Activated CD4-positive, alpha-beta memory T cell treated with anti-CD3 and anti-CD28 coated beads for 36 hours (primary cell): ENCODE data around the gene RALGPS1. TPM values are rescaled to one million over a fixed set of nuclear protein-coding genes. Genes with fewer than 3 reads are reported as not detected.

Source experiments
- CTCF ChIA-PET: fragments of 350-600 bp; sonication (Branson Sonifier 250); formaldehyde crosslinking; loops from one replicate; lab custom pipeline; 2021; ENCODE audit warnings: antibody characterized with exemption, inconsistent platforms; lab: Charles Lee
- POLR2A ChIA-PET: fragments of 350-600 bp; sonication (Branson Sonifier 250); formaldehyde crosslinking; loops from one replicate; lab custom pipeline; 2021; ENCODE audit warnings: antibody characterized with exemption; lab: Charles Lee
- DNase-seq: peaks from one replicate; pipeline ENCODE4 v3.0.0-alpha.2; 2020
- H3K27ac Mint-ChIP-seq: one replicate; pipeline ENCODE4 v1.8.0; 2021; ENCODE audit warnings: mixed read lengths
- H3K27me3 Mint-ChIP-seq: one replicate; pipeline ENCODE4 v1.8.0; 2021; ENCODE audit warnings: mixed read lengths
- H3K36me3 Mint-ChIP-seq: one replicate; pipeline ENCODE4 v1.8.0; 2021; ENCODE audit warnings: mixed read lengths
- H3K4me1 Mint-ChIP-seq: one replicate; pipeline ENCODE4 v1.8.0; 2021; ENCODE audit warnings: low read depth, mixed read lengths
- H3K4me3 Mint-ChIP-seq: one replicate; pipeline ENCODE4 v1.8.0; 2021; ENCODE audit warnings: mild to moderate bottlenecking, mixed read lengths
- H3K9me3 Mint-ChIP-seq: one replicate; pipeline ENCODE4 v1.8.0; 2021; ENCODE audit warnings: mixed read lengths
- intact Hi-C: fragments of 100-400 bp; cut with micrococcal nuclease; formaldehyde crosslinking; loops from one replicate; pipeline ENCODE4 v1.15.1; 2023
- total RNA-seq, 2 experiments: library from RNA; stranded (reverse); gene quantifications; one replicate each; pipeline ENCODE4 v1.2.3, GENCODE V29; 2021

The RALGPS1 gene, protein sequence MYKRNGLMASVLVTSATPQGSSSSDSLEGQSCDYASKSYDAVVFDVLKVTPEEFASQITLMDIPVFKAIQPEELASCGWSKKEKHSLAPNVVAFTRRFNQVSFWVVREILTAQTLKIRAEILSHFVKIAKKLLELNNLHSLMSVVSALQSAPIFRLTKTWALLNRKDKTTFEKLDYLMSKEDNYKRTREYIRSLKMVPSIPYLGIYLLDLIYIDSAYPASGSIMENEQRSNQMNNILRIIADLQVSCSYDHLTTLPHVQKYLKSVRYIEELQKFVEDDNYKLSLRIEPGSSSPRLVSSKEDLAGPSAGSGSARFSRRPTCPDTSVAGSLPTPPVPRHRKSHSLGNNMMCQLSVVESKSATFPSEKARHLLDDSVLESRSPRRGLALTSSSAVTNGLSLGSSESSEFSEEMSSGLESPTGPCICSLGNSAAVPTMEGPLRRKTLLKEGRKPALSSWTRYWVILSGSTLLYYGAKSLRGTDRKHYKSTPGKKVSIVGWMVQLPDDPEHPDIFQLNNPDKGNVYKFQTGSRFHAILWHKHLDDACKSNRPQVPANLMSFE
- 1 to 10 TPM; 2.1 to 3.1 TPM for total RNA-seq

DNA sequence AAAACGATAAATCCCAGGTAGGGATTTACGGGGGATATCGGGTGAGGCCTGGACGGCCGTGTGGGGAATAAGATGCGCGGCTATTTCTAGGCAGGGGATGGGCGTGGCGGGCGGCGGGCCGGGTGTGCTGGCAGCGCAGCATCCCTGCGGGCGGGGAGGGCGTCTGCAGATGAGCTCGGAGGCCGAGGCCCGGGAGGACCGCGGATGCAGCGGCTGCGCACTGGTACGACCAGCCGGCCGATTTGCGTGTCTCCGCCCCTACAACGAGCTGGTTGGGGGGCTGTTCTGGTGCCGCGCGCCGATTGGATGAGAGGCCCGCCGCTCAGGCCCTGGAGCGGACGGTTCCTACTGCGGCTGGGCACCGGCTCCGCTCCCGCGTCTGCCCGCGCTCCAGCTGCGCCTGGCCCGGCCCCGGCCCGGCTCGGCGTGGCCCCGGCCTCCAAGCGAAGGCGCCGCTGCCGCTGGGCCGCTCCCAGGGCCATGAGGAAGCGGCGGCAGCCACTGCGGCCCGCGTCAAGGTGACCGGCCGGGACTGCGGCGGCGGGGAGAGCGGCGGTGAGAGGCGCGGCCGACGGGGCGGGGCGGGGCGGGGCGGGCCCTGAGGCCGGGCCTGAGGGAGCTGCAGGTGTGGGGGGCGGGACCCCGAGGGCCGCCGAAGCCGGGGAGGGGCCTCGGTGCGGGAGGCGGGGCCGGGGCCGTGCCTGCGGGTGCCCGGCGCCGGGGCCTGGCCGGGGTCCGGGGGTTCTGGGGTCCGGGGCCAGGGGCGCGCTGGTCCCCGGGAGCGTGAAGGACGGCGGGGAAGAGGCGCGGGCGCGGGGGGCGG is at the start of gene RALGPS1:
Gene RALGPS1, plus strand, starts transcription at position 325 of the 823 bp plus-strand sequence. CDS start 47,508 bp downstream, outside the sequence.
- Mint-ChIP-seq H3K4me3 (peak within 1 kb of the TSS; percentile 69), H3K36me3 (no peaks in the 10 kb centered on the region), H3K4me1 (peaks cover 6% of the 10 kb centered on the region), H3K27me3 (no peaks in the 10 kb centered on the region), H3K9me3 (no peaks in the 10 kb centered on the region), H3K27ac (no peak within 1 kb of the TSS)
- intact Hi-C loops = no loop called here
- CTCF ChIA-PET = interaction anchor here (0.7 to 1.5 kb wide), 8 partner anchors 16 to 300 kb away, joined by 3 to 7 read pairs (median 4); no protein-coding TSS in a partner anchor
- POLR2A ChIA-PET = no interaction called here
- DNase-seq = peak; percentile 94

DNA sequence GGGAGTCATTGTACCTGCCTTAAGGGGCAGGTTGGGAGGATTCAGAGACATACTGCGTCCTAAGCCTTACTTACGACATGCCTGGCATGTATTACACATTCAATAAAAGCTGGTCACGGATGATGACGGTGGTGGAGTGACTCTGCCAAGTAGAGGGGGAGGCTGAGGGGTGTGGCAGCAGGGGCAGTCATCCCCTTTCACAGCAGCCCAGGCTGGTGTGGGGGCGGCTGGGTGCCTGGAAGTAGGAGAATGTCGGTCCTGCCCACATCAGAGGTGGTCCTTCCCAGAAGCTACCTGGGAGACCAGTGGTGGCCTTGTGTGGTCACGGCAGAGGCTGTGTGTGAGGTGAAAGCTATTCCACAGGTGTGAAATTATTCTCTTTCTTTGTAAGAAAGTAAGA is 45.2 kb upstream of the RALGPS1 start:
- Mint-ChIP-seq H3K4me3 (no peak overlapping the region), H3K36me3 (peaks cover 10% of the 10 kb centered on the region), H3K27ac (no peak overlapping the region), H3K4me1 (peaks cover 11% of the 10 kb centered on the region), H3K9me3 (no peaks in the 10 kb centered on the region), H3K27me3 (no peaks in the 10 kb centered on the region)
- no peak for DNase-seq
- intact Hi-C loops = no loop called here
- ChIA-PET CTCF (interaction anchor here (1.0 kb wide), 1 partner anchor 10 kb away, joined by 3 read pairs; no protein-coding TSS in a partner anchor), POLR2A (no interaction called here)

DNA sequence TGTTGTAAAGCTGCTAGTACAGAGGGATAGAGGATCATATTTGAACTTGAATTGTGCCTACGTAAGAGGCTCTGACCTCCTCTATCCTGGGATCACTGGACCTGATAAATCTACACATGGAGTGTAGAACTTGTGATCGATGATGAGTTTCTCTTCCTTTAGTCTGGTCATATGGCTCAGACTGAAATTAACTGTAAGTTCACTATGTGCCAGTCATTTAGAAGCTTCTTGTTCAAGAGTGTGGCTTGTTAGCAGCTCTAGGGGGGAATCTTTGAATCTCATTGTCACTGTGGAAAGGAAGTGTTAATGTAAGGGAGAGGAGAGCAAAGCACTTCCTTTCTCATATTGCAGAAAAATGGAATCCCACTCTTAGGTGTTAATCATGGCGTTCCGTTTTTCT is 42.1 kb upstream of the RALGPS1 start:
- Mint-ChIP-seq H3K9me3 (no peaks in the 10 kb centered on the region), H3K27ac (no peak overlapping the region), H3K36me3 (no peaks in the 10 kb centered on the region), H3K27me3 (no peaks in the 10 kb centered on the region), H3K4me3 (no peak overlapping the region), H3K4me1 (peaks cover 24% of the 10 kb centered on the region)
- no peak for DNase-seq
- ChIA-PET POLR2A (no interaction called here), CTCF (interaction anchor here (0.6 to 1.1 kb wide), 2 partner anchors 10 to 13 kb away, joined by 3 read pairs; no protein-coding TSS in a partner anchor)
- intact Hi-C loops = no loop called here

DNA sequence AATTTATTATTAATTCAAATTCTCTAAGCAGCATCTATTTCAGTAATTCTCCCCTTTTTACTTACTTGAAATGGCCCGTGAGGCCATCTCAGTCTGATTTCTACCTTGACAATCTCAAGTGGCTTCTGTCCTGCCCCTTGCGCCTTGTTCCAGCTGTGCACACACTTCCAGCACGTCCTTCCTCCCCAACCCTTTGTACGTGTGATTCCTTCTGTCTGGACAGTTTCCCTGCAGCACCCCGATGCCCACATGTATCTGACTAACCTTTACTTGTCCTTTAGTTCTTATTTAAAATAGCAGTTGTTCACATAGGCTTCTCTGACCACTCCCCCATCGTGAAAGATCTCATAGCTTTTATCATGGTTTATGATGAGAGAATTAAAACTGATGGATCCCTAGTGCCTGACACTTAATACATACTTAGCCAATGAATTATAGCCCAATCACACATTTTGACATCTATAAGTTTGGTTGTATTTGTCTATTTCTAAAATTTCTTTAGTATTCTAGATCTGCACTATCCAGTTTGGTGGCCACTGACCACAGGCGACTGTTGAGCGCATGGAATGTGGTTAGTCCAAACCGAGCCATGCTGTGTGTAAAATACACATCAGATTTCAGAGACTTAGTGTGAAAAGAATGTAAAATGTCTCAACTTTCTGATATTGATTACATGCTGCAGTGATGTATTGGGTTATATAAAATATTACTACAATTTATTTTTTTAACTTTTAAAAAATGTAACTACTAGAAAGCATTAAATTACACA is 39.9 kb upstream of the RALGPS1 start:
- Mint-ChIP-seq H3K27me3 (no peaks in the 10 kb centered on the region), H3K4me3 (no peak overlapping the region), H3K36me3 (peaks cover 4% of the 10 kb centered on the region), H3K9me3 (no peaks in the 10 kb centered on the region), H3K4me1 (peaks cover 22% of the 10 kb centered on the region), H3K27ac (no peak overlapping the region)
- ChIA-PET POLR2A (no interaction called here), CTCF (interaction anchor here (1.0 kb wide), 1 partner anchor 69 kb away, joined by 3 read pairs; no protein-coding TSS in a partner anchor)
- no peak for DNase-seq
- intact Hi-C loops = no loop called here

DNA sequence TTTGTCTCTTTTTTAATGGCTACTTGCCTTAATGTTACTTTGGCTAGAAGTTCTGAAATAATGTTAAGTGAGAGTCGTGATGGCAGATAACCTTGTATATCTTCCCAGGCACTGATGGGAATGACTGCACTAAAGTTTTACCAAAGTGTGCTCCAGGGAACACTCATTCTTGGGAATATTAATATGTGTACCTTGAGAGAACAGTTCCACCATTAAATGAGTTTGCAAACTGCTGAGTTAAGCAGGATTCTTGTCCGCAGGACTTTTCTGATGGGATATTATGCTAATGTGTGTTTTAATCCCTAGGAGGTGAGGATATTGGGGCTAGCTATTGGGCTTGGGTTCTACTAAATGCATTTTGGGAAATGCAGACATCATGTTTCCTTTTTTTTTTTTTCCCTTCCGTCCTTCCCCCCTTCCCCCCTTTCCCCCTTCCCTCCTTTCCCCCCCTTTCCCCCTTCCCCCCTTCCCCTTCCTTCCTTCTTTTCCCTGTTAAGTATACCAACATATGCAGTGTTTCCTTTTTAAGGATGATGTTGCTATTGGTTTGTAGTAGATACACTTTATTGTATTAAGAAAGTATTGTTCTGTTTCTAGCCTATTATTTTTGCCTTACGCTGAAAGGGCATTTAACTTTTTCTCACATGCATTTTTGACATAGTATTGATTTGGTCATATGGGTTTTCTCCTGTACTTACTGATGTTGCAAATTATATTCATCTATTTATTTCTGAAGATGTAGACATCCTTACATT is 38.6 kb upstream of the RALGPS1 start:
- peak overlapping the region; percentile 13 for H3K27ac Mint-ChIP-seq
- H3K36me3 Mint-ChIP-seq = peaks cover 15% of the 10 kb centered on the region
- CTCF ChIA-PET = no interaction called here
- H3K27me3 Mint-ChIP-seq = no peaks in the 10 kb centered on the region
- peaks cover 22% of the 10 kb centered on the region for H3K4me1 Mint-ChIP-seq
- POLR2A ChIA-PET = no interaction called here
- H3K4me3 Mint-ChIP-seq = no peak overlapping the region
- intact Hi-C loops = no loop called here
- no peaks in the 10 kb centered on the region for H3K9me3 Mint-ChIP-seq
- DNase-seq = no peak

DNA sequence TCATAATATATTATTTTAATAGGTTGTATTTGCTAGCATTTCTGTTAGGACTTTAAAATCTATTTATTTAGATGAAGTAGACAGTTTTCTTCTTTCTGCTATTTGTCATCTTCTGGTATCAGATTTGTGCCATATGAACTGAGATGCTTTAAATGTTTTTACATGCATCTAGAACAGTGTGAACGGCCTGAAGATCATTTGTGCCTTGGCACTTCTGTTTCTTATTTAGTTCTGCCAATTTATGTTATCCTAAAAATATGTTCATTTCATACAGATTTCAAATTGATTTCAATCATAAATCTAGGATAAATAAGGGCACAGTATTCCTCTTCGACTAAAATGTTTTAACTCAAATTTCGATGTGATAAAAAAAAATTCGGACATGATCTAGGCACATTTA is 38.1 kb upstream of the RALGPS1 start:
- H3K27ac Mint-ChIP-seq = no peak overlapping the region
- no peak for DNase-seq
- peaks cover 22% of the 10 kb centered on the region for H3K4me1 Mint-ChIP-seq
- peaks cover 15% of the 10 kb centered on the region for H3K36me3 Mint-ChIP-seq
- H3K27me3 Mint-ChIP-seq = no peaks in the 10 kb centered on the region
- ChIA-PET CTCF (no interaction called here), POLR2A (no interaction called here)
- H3K9me3 Mint-ChIP-seq = no peaks in the 10 kb centered on the region
- intact Hi-C loops = no loop called here
- no peak overlapping the region for H3K4me3 Mint-ChIP-seq

DNA sequence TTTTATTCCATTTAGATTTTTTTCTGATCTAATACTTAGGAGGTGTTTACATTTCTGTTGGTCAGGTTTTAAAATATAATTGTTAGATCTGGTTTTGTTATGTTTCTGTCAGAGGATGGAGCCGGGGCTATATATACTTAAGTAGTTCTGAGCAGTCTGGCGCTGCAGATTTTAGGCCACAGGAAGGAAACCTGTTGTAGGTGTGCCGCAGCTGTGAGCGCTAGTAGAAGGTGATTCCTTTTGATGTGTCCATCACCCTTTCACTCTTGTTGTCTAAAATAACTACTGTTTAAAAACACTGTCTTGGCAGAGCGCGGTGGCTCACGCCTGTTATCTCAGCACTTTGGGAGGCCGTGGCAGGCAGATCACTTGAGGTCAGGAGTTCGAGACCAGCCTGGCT is 37.2 kb upstream of the RALGPS1 start:
- intact Hi-C loops = no loop called here
- Mint-ChIP-seq H3K4me3 (no peak overlapping the region), H3K9me3 (no peaks in the 10 kb centered on the region), H3K36me3 (peaks cover 15% of the 10 kb centered on the region), H3K27ac (no peak overlapping the region), H3K4me1 (peaks cover 21% of the 10 kb centered on the region), H3K27me3 (no peaks in the 10 kb centered on the region)
- ChIA-PET POLR2A (no interaction called here), CTCF (no interaction called here)
- no peak for DNase-seq

DNA sequence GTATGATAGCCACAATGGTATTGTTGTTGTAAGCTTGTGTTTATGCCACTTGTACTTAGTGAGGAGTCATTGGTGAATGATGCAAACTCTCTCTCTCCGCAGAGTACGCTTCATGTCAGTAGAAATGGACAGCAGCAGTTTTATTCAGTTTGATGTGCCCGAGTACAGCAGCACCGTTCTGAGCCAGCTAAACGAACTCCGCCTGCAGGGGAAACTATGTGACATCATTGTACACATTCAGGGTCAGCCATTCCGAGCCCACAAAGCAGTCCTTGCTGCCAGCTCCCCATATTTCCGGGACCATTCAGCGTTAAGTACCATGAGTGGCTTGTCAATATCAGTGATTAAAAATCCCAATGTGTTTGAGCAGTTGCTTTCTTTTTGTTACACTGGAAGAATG is 35.3 kb upstream of the RALGPS1 start:
- Mint-ChIP-seq H3K4me1 (peaks cover 15% of the 10 kb centered on the region), H3K27ac (no peak overlapping the region), H3K9me3 (no peaks in the 10 kb centered on the region), H3K4me3 (no peak overlapping the region), H3K36me3 (peaks cover 16% of the 10 kb centered on the region), H3K27me3 (no peaks in the 10 kb centered on the region)
- CTCF ChIA-PET = no interaction called here
- intact Hi-C loops = no loop called here
- no peak for DNase-seq
- POLR2A ChIA-PET = no interaction called here

DNA sequence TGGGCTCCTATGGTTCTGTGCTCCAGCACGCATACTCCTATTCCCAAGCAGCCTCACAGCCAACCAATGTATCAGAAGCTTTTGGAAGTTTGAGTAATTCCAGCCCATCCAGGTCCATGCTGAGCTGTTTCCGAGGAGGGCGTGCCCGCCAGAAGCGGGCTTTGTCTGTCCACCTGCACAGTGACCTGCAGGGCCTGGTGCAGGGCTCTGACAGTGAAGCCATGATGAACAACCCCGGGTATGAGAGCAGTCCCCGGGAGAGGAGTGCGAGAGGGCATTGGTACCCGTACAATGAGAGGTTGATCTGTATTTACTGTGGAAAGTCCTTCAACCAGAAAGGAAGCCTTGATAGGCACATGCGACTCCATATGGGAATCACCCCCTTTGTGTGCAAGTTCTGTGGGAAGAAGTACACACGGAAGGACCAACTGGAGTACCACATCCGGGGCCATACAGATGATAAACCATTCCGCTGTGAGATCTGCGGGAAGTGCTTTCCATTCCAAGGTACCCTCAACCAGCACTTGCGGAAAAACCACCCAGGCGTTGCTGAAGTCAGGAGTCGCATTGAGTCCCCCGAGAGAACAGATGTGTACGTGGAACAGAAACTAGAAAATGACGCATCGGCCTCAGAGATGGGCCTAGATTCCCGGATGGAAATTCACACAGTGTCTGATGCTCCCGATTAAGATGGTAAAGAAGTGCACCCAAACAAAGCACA is 34.2 kb upstream of the RALGPS1 start:
- CTCF ChIA-PET = no interaction called here
- Mint-ChIP-seq H3K9me3 (no peaks in the 10 kb centered on the region), H3K4me1 (peaks cover 15% of the 10 kb centered on the region), H3K36me3 (peaks cover 16% of the 10 kb centered on the region), H3K4me3 (no peak overlapping the region), H3K27ac (no peak overlapping the region), H3K27me3 (no peaks in the 10 kb centered on the region)
- POLR2A ChIA-PET = no interaction called here
- DNase-seq = no peak
- intact Hi-C loops = no loop called here

DNA sequence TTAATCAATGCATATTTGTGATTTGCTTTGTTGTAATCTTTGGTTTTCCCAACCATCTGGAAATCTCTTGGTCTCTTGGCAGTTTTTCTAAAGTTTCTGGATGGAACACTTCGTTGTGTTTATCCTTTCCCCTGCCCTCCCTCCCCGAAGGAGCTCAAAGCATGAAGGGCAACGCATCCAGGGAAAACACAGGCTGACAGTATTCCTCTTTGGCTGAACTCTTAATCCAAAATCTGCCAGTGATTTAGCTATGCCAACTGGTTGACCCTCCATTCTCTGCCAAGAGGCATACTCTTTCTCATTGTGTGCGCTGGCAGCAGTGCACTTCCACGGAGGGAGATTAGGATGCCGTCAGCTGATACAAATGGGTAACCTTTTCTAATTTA is 33.6 kb upstream of the RALGPS1 start:
- intact Hi-C loops = no loop called here
- Mint-ChIP-seq H3K27ac (no peak overlapping the region), H3K4me3 (no peak overlapping the region), H3K4me1 (peaks cover 15% of the 10 kb centered on the region), H3K36me3 (peaks cover 16% of the 10 kb centered on the region), H3K9me3 (no peaks in the 10 kb centered on the region), H3K27me3 (no peaks in the 10 kb centered on the region)
- CTCF ChIA-PET = no interaction called here
- no peak for DNase-seq
- POLR2A ChIA-PET = no interaction called here

DNA sequence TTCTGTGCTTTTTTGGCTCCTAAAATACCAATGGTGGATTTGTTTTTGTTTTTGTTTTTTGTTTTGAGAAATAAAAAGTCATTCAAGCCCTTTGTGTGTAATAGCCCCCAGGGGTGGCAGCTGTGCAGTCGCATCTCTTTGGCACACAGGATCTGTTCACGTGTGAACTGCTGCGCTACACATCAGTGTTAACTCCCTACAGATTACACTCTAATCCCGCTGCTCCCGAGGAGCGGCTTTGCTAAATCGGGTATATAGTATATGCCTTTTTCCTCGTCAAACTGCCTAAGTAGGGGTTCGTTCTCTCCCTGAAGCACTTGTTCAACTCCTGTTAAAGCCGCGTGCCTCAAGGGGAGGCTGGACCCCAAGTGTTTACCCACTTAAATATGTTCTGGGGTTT is 31.8 kb upstream of the RALGPS1 start:
- no peaks in the 10 kb centered on the region for H3K27me3 Mint-ChIP-seq
- intact Hi-C loops = no loop called here
- H3K4me1 Mint-ChIP-seq = no peaks in the 10 kb centered on the region
- ChIA-PET POLR2A (no interaction called here), CTCF (no interaction called here)
- DNase-seq = no peak
- H3K36me3 Mint-ChIP-seq = peaks cover 16% of the 10 kb centered on the region
- H3K9me3 Mint-ChIP-seq = no peaks in the 10 kb centered on the region
- H3K27ac Mint-ChIP-seq = no peak overlapping the region
- no peak overlapping the region for H3K4me3 Mint-ChIP-seq
